Measurements from ENCODE around the gene EEIG1.
A peak's percentile ranks its signal among the peaks of the same experiment; 100 is the strongest.

EEIG1 gene

GRCh38 chr9:128015696-128016095, 34.9 kb upstream of the EEIG1 start:
- Histone ChIP-seq H3K4me1 (ENCODE audit: control insufficient read depth, insufficient read depth, low read length, poor library complexity, severe bottlenecking) (peaks cover 7% of the 10 kb centered on the region), H3K9me3 (ENCODE audit: control insufficient read depth, low read length) (no peaks in the 10 kb centered on the region), H3K4me3 (ENCODE audit: extremely low read depth, insufficient read depth, low read length, poor library complexity, severe bottlenecking) (no peak overlapping the region), H3K36me3 (ENCODE audit: control insufficient read depth, insufficient read depth, low read length) (no peaks in the 10 kb centered on the region), H3K27ac (ENCODE audit: low read depth, low read length, severe bottlenecking) (no peak overlapping the region)
- 87 to 91% methylated on average over 5 of the region's 5 CpGs for WGBS, 2 experiments (ENCODE audit: insufficient coverage in 2 of 2)

GRCh38 chr9:128011071-128011817, 30.5 kb upstream of the EEIG1 start:
- Histone ChIP-seq H3K36me3 (ENCODE audit: control insufficient read depth, insufficient read depth, low read length) (no peaks in the 10 kb centered on the region), H3K9me3 (ENCODE audit: control insufficient read depth, low read length) (peaks cover 6% of the 10 kb centered on the region), H3K4me1 (ENCODE audit: control insufficient read depth, insufficient read depth, low read length, poor library complexity, severe bottlenecking) (peaks cover 17% of the 10 kb centered on the region), H3K4me3 (ENCODE audit: extremely low read depth, insufficient read depth, low read length, poor library complexity, severe bottlenecking) (no peak overlapping the region), H3K27ac (ENCODE audit: low read depth, low read length, severe bottlenecking) (peak overlapping the region; percentile 30)
- 67 to 81% methylated on average over 6 to 10 of the region's 12 CpGs for WGBS, 2 experiments (ENCODE audit: insufficient coverage in 2 of 2)

- peaks cover 17% of the 10 kb centered on the region for H3K4me1 ChIP-seq (ENCODE audit: control insufficient read depth, insufficient read depth, low read length, poor library complexity, severe bottlenecking)
- peaks cover 6% of the 10 kb centered on the region for H3K9me3 ChIP-seq (ENCODE audit: control insufficient read depth, low read length)
- no peak overlapping the region for H3K4me3 ChIP-seq (ENCODE audit: extremely low read depth, insufficient read depth, low read length, poor library complexity, severe bottlenecking)
- H3K36me3 ChIP-seq (ENCODE audit: control insufficient read depth, insufficient read depth, low read length): no peaks in the 10 kb centered on the region
- 91 to 93% methylated on average over 8 to 9 of the region's 9 CpGs for WGBS, 2 experiments (ENCODE audit: insufficient coverage in 2 of 2)
- H3K27ac ChIP-seq (ENCODE audit: low read depth, low read length, severe bottlenecking): no peak overlapping the region
Measured at GRCh38 chr9:128009639-128010038, 28.9 kb upstream of the EEIG1 start.

GRCh38 chr9:128008171-128008570, 27.4 kb upstream of the EEIG1 start:
- Histone ChIP-seq H3K27ac (ENCODE audit: low read depth, low read length, severe bottlenecking) (no peak overlapping the region), H3K36me3 (ENCODE audit: control insufficient read depth, insufficient read depth, low read length) (no peaks in the 10 kb centered on the region), H3K4me1 (ENCODE audit: control insufficient read depth, insufficient read depth, low read length, poor library complexity, severe bottlenecking) (peaks cover 17% of the 10 kb centered on the region), H3K9me3 (ENCODE audit: control insufficient read depth, low read length) (peaks cover 6% of the 10 kb centered on the region), H3K4me3 (ENCODE audit: extremely low read depth, insufficient read depth, low read length, poor library complexity, severe bottlenecking) (no peak overlapping the region)
- 88 to 93% methylated on average over 3 to 4 of the region's 5 CpGs for WGBS, 2 experiments (ENCODE audit: insufficient coverage in 2 of 2)

- H3K4me1 ChIP-seq (ENCODE audit: control insufficient read depth, insufficient read depth, low read length, poor library complexity, severe bottlenecking): peaks cover 21% of the 10 kb centered on the region
- peaks cover 6% of the 10 kb centered on the region for H3K9me3 ChIP-seq (ENCODE audit: control insufficient read depth, low read length)
- peak overlapping the region; percentile 53 for H3K27ac ChIP-seq (ENCODE audit: low read depth, low read length, severe bottlenecking)
- no peaks in the 10 kb centered on the region for H3K36me3 ChIP-seq (ENCODE audit: control insufficient read depth, insufficient read depth, low read length)
- H3K4me3 ChIP-seq (ENCODE audit: extremely low read depth, insufficient read depth, low read length, poor library complexity, severe bottlenecking): no peak overlapping the region
- 82 to 85% methylated on average over 6 to 7 of the region's 10 CpGs for WGBS, 2 experiments (ENCODE audit: insufficient coverage in 2 of 2)
Measured at GRCh38 chr9:128007566-128008138, 26.9 kb upstream of the EEIG1 start.

- 98 to 100% methylated on average over 3 to 5 of the region's 11 CpGs for WGBS, 2 experiments (ENCODE audit: insufficient coverage in 2 of 2)
- Histone ChIP-seq H3K36me3 (ENCODE audit: control insufficient read depth, insufficient read depth, low read length) (no peaks in the 10 kb centered on the region), H3K4me3 (ENCODE audit: extremely low read depth, insufficient read depth, low read length, poor library complexity, severe bottlenecking) (no peak overlapping the region), H3K9me3 (ENCODE audit: control insufficient read depth, low read length) (peaks cover 6% of the 10 kb centered on the region), H3K4me1 (ENCODE audit: control insufficient read depth, insufficient read depth, low read length, poor library complexity, severe bottlenecking) (peaks cover 29% of the 10 kb centered on the region), H3K27ac (ENCODE audit: low read depth, low read length, severe bottlenecking) (no peak overlapping the region)
Measured at GRCh38 chr9:128006332-128006996, 25.7 kb upstream of the EEIG1 start.

GRCh38 chr9:128005923-128006322, 25.1 kb upstream of the EEIG1 start:
- H3K4me1 ChIP-seq (ENCODE audit: control insufficient read depth, insufficient read depth, low read length, poor library complexity, severe bottlenecking): peaks cover 29% of the 10 kb centered on the region
- peak overlapping the region; percentile 41 for H3K27ac ChIP-seq (ENCODE audit: low read depth, low read length, severe bottlenecking)
- H3K36me3 ChIP-seq (ENCODE audit: control insufficient read depth, insufficient read depth, low read length): no peaks in the 10 kb centered on the region
- H3K9me3 ChIP-seq (ENCODE audit: control insufficient read depth, low read length): peaks cover 6% of the 10 kb centered on the region
- 59 to 75% methylated on average over 7 of the region's 12 CpGs for WGBS, 2 experiments (ENCODE audit: insufficient coverage in 2 of 2)
- H3K4me3 ChIP-seq (ENCODE audit: extremely low read depth, insufficient read depth, low read length, poor library complexity, severe bottlenecking): no peak overlapping the region

GRCh38 chr9:128003966-128004604, 23.3 kb upstream of the EEIG1 start:
- H3K9me3 ChIP-seq (ENCODE audit: control insufficient read depth, low read length): peaks cover 11% of the 10 kb centered on the region
- peaks cover 33% of the 10 kb centered on the region for H3K4me1 ChIP-seq (ENCODE audit: control insufficient read depth, insufficient read depth, low read length, poor library complexity, severe bottlenecking)
- H3K36me3 ChIP-seq (ENCODE audit: control insufficient read depth, insufficient read depth, low read length): no peaks in the 10 kb centered on the region
- no peak overlapping the region for H3K27ac ChIP-seq (ENCODE audit: low read depth, low read length, severe bottlenecking)
- 90 to 91% methylated on average over 7 to 10 of the region's 11 CpGs for WGBS, 2 experiments (ENCODE audit: insufficient coverage in 2 of 2)
- H3K4me3 ChIP-seq (ENCODE audit: extremely low read depth, insufficient read depth, low read length, poor library complexity, severe bottlenecking): no peak overlapping the region

- WGBS, 2 experiments (ENCODE audit: insufficient coverage in 2 of 2): 88 to 97% methylated on average over 5 of the region's 5 CpGs
- Histone ChIP-seq H3K9me3 (ENCODE audit: control insufficient read depth, low read length) (peaks cover 6% of the 10 kb centered on the region), H3K27ac (ENCODE audit: low read depth, low read length, severe bottlenecking) (peak overlapping the region; percentile 96), H3K4me3 (ENCODE audit: extremely low read depth, insufficient read depth, low read length, poor library complexity, severe bottlenecking) (no peak overlapping the region), H3K36me3 (ENCODE audit: control insufficient read depth, insufficient read depth, low read length) (no peaks in the 10 kb centered on the region), H3K4me1 (ENCODE audit: control insufficient read depth, insufficient read depth, low read length, poor library complexity, severe bottlenecking) (peaks cover 32% of the 10 kb centered on the region)
Measured at GRCh38 chr9:128002959-128003358, 22.2 kb upstream of the EEIG1 start.

GRCh38 chr9:128001779-128002298, 21.1 kb upstream of the EEIG1 start:
- Histone ChIP-seq H3K9me3 (ENCODE audit: control insufficient read depth, low read length) (peaks cover 5% of the 10 kb centered on the region), H3K4me1 (ENCODE audit: control insufficient read depth, insufficient read depth, low read length, poor library complexity, severe bottlenecking) (peaks cover 23% of the 10 kb centered on the region), H3K4me3 (ENCODE audit: extremely low read depth, insufficient read depth, low read length, poor library complexity, severe bottlenecking) (no peak overlapping the region), H3K36me3 (ENCODE audit: control insufficient read depth, insufficient read depth, low read length) (no peaks in the 10 kb centered on the region), H3K27ac (ENCODE audit: low read depth, low read length, severe bottlenecking) (peak overlapping the region; percentile 96)
- 52 to 61% methylated on average over 15 to 17 of the region's 18 CpGs for WGBS, 2 experiments (ENCODE audit: insufficient coverage in 2 of 2)
